Endodermal cell (in vitro differentiated cells): ENCODE data around the gene KCNH8. TPM values are rescaled to one million over a fixed set of nuclear protein-coding genes. Genes with fewer than 3 reads are reported as not detected.

ENCODE experiments used
- DNase-seq: peaks from one replicate; pipeline ENCODE4 v3.0.0-alpha.2; 2017
- H3K27ac ChIP-seq: 2 replicates; pipeline ENCODE4 v1.5.1; 2013; ENCODE audit warnings: mild to moderate bottlenecking, low read depth, low read length, moderate library complexity
- H3K27me3 ChIP-seq: 2 replicates; pipeline ENCODE4 v1.6.1; 2013; ENCODE audit warnings: mild to moderate bottlenecking, low read length, moderate library complexity; ENCODE audit not compliant: insufficient read depth, control insufficient read depth, poor library complexity, severe bottlenecking
- H3K36me3 ChIP-seq: 2 replicates; pipeline ENCODE4 v1.7.0; 2013; ENCODE audit warnings: mild to moderate bottlenecking, low read length, moderate library complexity; ENCODE audit not compliant: control insufficient read depth, insufficient read depth
- H3K4me1 ChIP-seq: one replicate; pipeline ENCODE4 v1.7.0; 2013; ENCODE audit warnings: low read length; ENCODE audit not compliant: control insufficient read depth, insufficient read depth
- H3K4me3 ChIP-seq: 2 replicates; pipeline ENCODE4 v1.5.1; 2013; ENCODE audit warnings: mild to moderate bottlenecking, low read length, moderate library complexity
- H3K9ac ChIP-seq: 2 replicates; pipeline ENCODE4 v1.6.1; 2013; ENCODE audit warnings: mild to moderate bottlenecking, low read length, moderate library complexity; ENCODE audit not compliant: poor library complexity, severe bottlenecking; ENCODE audit errors: extremely low read depth
- H3K9me3 ChIP-seq: 2 replicates; pipeline ENCODE4 v1.6.1; 2013; ENCODE audit warnings: mild to moderate bottlenecking, low read length, moderate library complexity; ENCODE audit not compliant: control insufficient read depth
- H3K27ac Mint-ChIP-seq: 2 replicates; pipeline ENCODE4 v1.8.0; 2020; ENCODE audit warnings: mixed read lengths
- H3K27me3 Mint-ChIP-seq: 2 replicates; pipeline ENCODE4 v1.8.0; 2021; ENCODE audit warnings: mild to moderate bottlenecking, mixed read lengths; ENCODE audit not compliant: insufficient read depth
- H3K36me3 Mint-ChIP-seq: 2 replicates; pipeline ENCODE4 v1.8.0; 2020; ENCODE audit warnings: low read depth, mixed read lengths
- H3K4me1 Mint-ChIP-seq: 2 replicates; pipeline ENCODE4 v1.8.0; 2020; ENCODE audit warnings: mixed read lengths
- H3K4me3 Mint-ChIP-seq: 2 replicates; pipeline ENCODE4 v1.8.0; 2020; ENCODE audit warnings: mild to moderate bottlenecking, moderate library complexity, mixed read lengths
- H3K9me3 Mint-ChIP-seq: 2 replicates; pipeline ENCODE4 v1.8.0; 2020; ENCODE audit warnings: mild to moderate bottlenecking, mixed read lengths
- CTCF ChIP-seq: fragments of 200-600 bp; sonication (generic); conservative IDR thresholded peaks from 2 replicates; pipeline ENCODE4 v1.5.0; 2021; ENCODE audit warnings: antibody characterized with exemption, mild to moderate bottlenecking
- WGBS, 2 experiments: methylation state at CpG; one replicate each; pipeline versions ENCODE4 v1.1.5 to v1.1.7; 2013; ENCODE audit warnings: missing lambda C conversion rate in 2 of 2, mixed read lengths in 1 of 2; ENCODE audit not compliant: insufficient coverage in 1 of 2, insufficient read length in 1 of 2; 5-methylcytosine and 5-hydroxymethylcytosine counted together
- total RNA-seq, 2 donors: library from RNA; stranded (reverse); fragmentation: NEBNext Ultra II Directional in 1 of 2; extraction: Animal tissue kit (Norgen Biotek cat#: 25700) in 1 of 2; gene quantifications; 2 replicates in 1 of 2; 3 replicates in 1 of 2; pipeline ENCODE4 v1.2.1, GENCODE V29; 2021

Gene KCNH8
- total RNA-seq, 2 donors from 2014 or later, result 12.0 to 15.0 TPM

- DNase-seq, result no peak
- Mint-ChIP-seq H3K4me3 (no peak overlapping the region), H3K9me3 (no peaks in the 10 kb centered on the region), H3K36me3 (no peaks in the 10 kb centered on the region), H3K27ac (no peak overlapping the region), H3K4me1 (peaks cover 5% of the 10 kb centered on the region), H3K27me3 (no peaks in the 10 kb centered on the region)
- no peak for TF ChIP-seq CTCF
- no peaks in the 10 kb centered on the region for H3K9me3 ChIP-seq
- H3K36me3 ChIP-seq, result no peaks in the 10 kb centered on the region
- WGBS, 2 experiments, result 90% methylated on average over 2 of the region's 2 CpGs
- no peak overlapping the region for H3K4me3 ChIP-seq
- H3K27ac ChIP-seq, result no peak overlapping the region
- H3K27me3 ChIP-seq, result no peaks in the 10 kb centered on the region
- no peaks in the 10 kb centered on the region for H3K4me1 ChIP-seq
- no peak overlapping the region for H3K9ac ChIP-seq
Measured at GRCh38 chr3:19547665-19548464, 399.6 kb downstream of the KCNH8 start.

- H3K4me1 ChIP-seq, result no peaks in the 10 kb centered on the region
- Mint-ChIP-seq H3K27me3 (no peaks in the 10 kb centered on the region), H3K36me3 (no peaks in the 10 kb centered on the region), H3K4me3 (no peak overlapping the region), H3K27ac (no peak overlapping the region), H3K4me1 (no peaks in the 10 kb centered on the region), H3K9me3 (peaks cover 12% of the 10 kb centered on the region)
- DNase-seq, result no peak
- no peak overlapping the region for H3K9ac ChIP-seq
- TF ChIP-seq CTCF, result no peak
- no peak overlapping the region for H3K4me3 ChIP-seq
- H3K27me3 ChIP-seq, result no peaks in the 10 kb centered on the region
- H3K9me3 ChIP-seq, result peaks cover 5% of the 10 kb centered on the region
- H3K27ac ChIP-seq, result no peak overlapping the region
- H3K36me3 ChIP-seq, result no peaks in the 10 kb centered on the region
- WGBS, 2 experiments, result 93 to 94% methylated on average over 4 of the region's 4 CpGs
Measured at GRCh38 chr3:19559724-19560442, 411.6 kb downstream of the KCNH8 start.

GRCh38 chr3:19573644-19574043 is 425.3 kb downstream of the KCNH8 start:
- WGBS, 2 experiments, result 88 to 91% methylated on average over 1 to 2 of the region's 2 CpGs
- no peak overlapping the region for H3K27ac ChIP-seq
- no peak for TF ChIP-seq CTCF
- Mint-ChIP-seq H3K27ac (no peak overlapping the region), H3K27me3 (no peaks in the 10 kb centered on the region), H3K4me3 (no peak overlapping the region), H3K4me1 (no peaks in the 10 kb centered on the region), H3K9me3 (peaks cover 4% of the 10 kb centered on the region), H3K36me3 (no peaks in the 10 kb centered on the region)
- H3K4me3 ChIP-seq, result no peak overlapping the region
- no peak for DNase-seq
- no peak overlapping the region for H3K9ac ChIP-seq
- no peaks in the 10 kb centered on the region for H3K4me1 ChIP-seq
- H3K27me3 ChIP-seq, result no peaks in the 10 kb centered on the region
- H3K9me3 ChIP-seq, result peaks cover 4% of the 10 kb centered on the region
- no peaks in the 10 kb centered on the region for H3K36me3 ChIP-seq
